HEK293 (cell line): Measurements from ENCODE around the gene BTBD9.

Source experiments
- CTCF ChIA-PET: fragments of 350-600 bp; formaldehyde crosslinking; extraction: SDS; loops from one replicate; lab custom pipeline; 2021; ENCODE audit warnings: antibody characterized with exemption; lab: Yijun Ruan, JAX
- POLR2A ChIA-PET: fragments of 300-600 bp; formaldehyde crosslinking; extraction: SDS; loops from one replicate; lab custom pipeline; 2020; ENCODE audit warnings: antibody characterized with exemption, inconsistent platforms; lab: Yijun Ruan, JAX
- H3K27ac ChIP-seq: fragments of 200-500 bp; sonication (Bioruptor generic); 2 replicates; pipeline ENCODE4 v1.5.1; 2014; ENCODE audit warnings: low read depth, low read length, control low read depth, inconsistent platforms; ENCODE audit errors: extremely low read depth
- H3K36me3 ChIP-seq, 2 experiments: fragments of 200-500 bp in 1 of 2; sonication (Bioruptor generic) in 1 of 2; 1 replicate in 1 of 2; 2 replicates in 1 of 2; pipeline ENCODE4 v1.5.1; 2014 to 2017; ENCODE audit warnings: inconsistent platforms in 2 of 2, low read length in 2 of 2; ENCODE audit not compliant: control insufficient read depth in 2 of 2, insufficient read depth in 1 of 2
- H3K4me1 ChIP-seq: fragments of 200-500 bp; sonication (Bioruptor generic); 2 replicates; pipeline ENCODE4 v1.5.1; 2014; ENCODE audit warnings: mild to moderate bottlenecking, low read length, inconsistent platforms; ENCODE audit not compliant: control insufficient read depth, insufficient read depth
- H3K4me3 ChIP-seq: 2 replicates; pipeline ENCODE4 v1.5.1; 2011; ENCODE audit warnings: low read depth, mild to moderate bottlenecking, control low read depth, low read length, moderate library complexity
- H3K9me3 ChIP-seq: fragments of 200-500 bp; sonication (Bioruptor generic); 2 replicates; pipeline ENCODE4 v1.5.1; 2014; ENCODE audit warnings: low read depth, low read length, inconsistent platforms; ENCODE audit not compliant: control insufficient read depth, insufficient read depth
- MEIS1 ChIP-seq: sonication (generic); formaldehyde crosslinking; IDR thresholded peaks from 2 replicates; pipeline ENCODE4 v1.8.1; 2022; ENCODE audit warnings: missing genetic modification reagents, mild to moderate bottlenecking, borderline replicate concordance
- PRDM6 ChIP-seq: fragments of 450-650 bp; formaldehyde crosslinking; IDR thresholded peaks from 2 replicates; pipeline ENCODE4 v1.5.1; 2017; ENCODE audit warnings: missing biosample characterization, missing genetic modification characterization
- SCRT1 ChIP-seq: fragments of 450-650 bp; formaldehyde crosslinking; IDR thresholded peaks from 2 replicates; pipeline ENCODE4 v1.5.1; 2016; ENCODE audit warnings: missing biosample characterization, missing genetic modification characterization, borderline replicate concordance
- SP7 ChIP-seq: fragments of 450-650 bp; formaldehyde crosslinking; IDR thresholded peaks from 2 replicates; pipeline ENCODE4 v1.5.1; 2016; ENCODE audit warnings: missing biosample characterization, missing genetic modification characterization
- ZBTB6 ChIP-seq: fragments of 450-650 bp; formaldehyde crosslinking; IDR thresholded peaks from 2 replicates; pipeline ENCODE4 v1.5.1; 2017; ENCODE audit warnings: missing biosample characterization, missing genetic modification characterization
- ZNF16 ChIP-seq: fragments of 450-650 bp; formaldehyde crosslinking; IDR thresholded peaks from 2 replicates; pipeline ENCODE4 v1.5.1; 2016; ENCODE audit warnings: low read depth, missing biosample characterization, missing genetic modification characterization
- ZNF223 ChIP-seq: fragments of 450-650 bp; formaldehyde crosslinking; IDR thresholded peaks from 2 replicates; pipeline ENCODE4 v1.5.1; 2016; ENCODE audit warnings: missing biosample characterization, missing genetic modification characterization
- ZNF248 ChIP-seq: fragments of 450-650 bp; formaldehyde crosslinking; IDR thresholded peaks from 2 replicates; pipeline ENCODE4 v1.5.1; 2017; ENCODE audit warnings: missing biosample characterization, missing genetic modification characterization
- ZNF311 ChIP-seq: fragments of 450-650 bp; formaldehyde crosslinking; IDR thresholded peaks from 2 replicates; pipeline ENCODE4 v1.5.1; 2017; ENCODE audit warnings: missing biosample characterization, missing genetic modification characterization, borderline replicate concordance
- ZNF335 ChIP-seq: fragments of 450-650 bp; formaldehyde crosslinking; conservative IDR thresholded peaks from 2 replicates; pipeline ENCODE4 v1.5.1; 2016; ENCODE audit warnings: missing biosample characterization, missing genetic modification characterization
- ZNF423 ChIP-seq: fragments of 450-650 bp; formaldehyde crosslinking; IDR thresholded peaks from 2 replicates; pipeline ENCODE4 v1.5.1; 2016; ENCODE audit warnings: missing biosample characterization, missing genetic modification characterization
- ZNF488 ChIP-seq: fragments of 450-650 bp; formaldehyde crosslinking; IDR thresholded peaks from 2 replicates; pipeline ENCODE4 v1.5.1; 2016; ENCODE audit warnings: missing biosample characterization, missing genetic modification characterization
- ZNF561 ChIP-seq: fragments of 450-650 bp; IDR thresholded peaks from 2 replicates; pipeline ENCODE4 v1.5.1; 2018; ENCODE audit warnings: missing biosample characterization, missing genetic modification characterization, borderline replicate concordance
- ZNF585B ChIP-seq: fragments of 450-650 bp; formaldehyde crosslinking; IDR thresholded peaks from 2 replicates; pipeline ENCODE4 v1.5.1; 2016; ENCODE audit warnings: missing biosample characterization, missing genetic modification characterization
- ZNF785 ChIP-seq: fragments of 450-650 bp; formaldehyde crosslinking; IDR thresholded peaks from 2 replicates; pipeline ENCODE4 v1.5.1; 2016; ENCODE audit warnings: missing biosample characterization, missing genetic modification characterization
- ZSCAN16 ChIP-seq: fragments of 450-650 bp; formaldehyde crosslinking; IDR thresholded peaks from 2 replicates; pipeline ENCODE4 v1.5.1; 2016; ENCODE audit warnings: missing biosample characterization, missing genetic modification characterization
- ZSCAN30 ChIP-seq: fragments of 450-650 bp; IDR thresholded peaks from 2 replicates; pipeline ENCODE4 v1.5.1; 2018; ENCODE audit warnings: missing biosample characterization, mild to moderate bottlenecking, missing genetic modification characterization, moderate library complexity
- ZSCAN5A ChIP-seq: fragments of 450-650 bp; formaldehyde crosslinking; IDR thresholded peaks from 2 replicates; pipeline ENCODE4 v1.5.1; 2016; ENCODE audit warnings: missing biosample characterization, missing genetic modification characterization
- TF ChIP-seq, protein P1 (sequence below): fragments of 450-650 bp; formaldehyde crosslinking; IDR thresholded peaks from 2 replicates; pipeline ENCODE4 v1.5.1; 2016; ENCODE audit warnings: missing biosample characterization, missing genetic modification characterization
- TF ChIP-seq, protein P2 (sequence below): fragments of 450-650 bp; formaldehyde crosslinking; IDR thresholded peaks from 2 replicates; pipeline ENCODE4 v1.5.1; 2016; ENCODE audit warnings: missing biosample characterization, missing genetic modification characterization

The BTBD9 gene

DNA sequence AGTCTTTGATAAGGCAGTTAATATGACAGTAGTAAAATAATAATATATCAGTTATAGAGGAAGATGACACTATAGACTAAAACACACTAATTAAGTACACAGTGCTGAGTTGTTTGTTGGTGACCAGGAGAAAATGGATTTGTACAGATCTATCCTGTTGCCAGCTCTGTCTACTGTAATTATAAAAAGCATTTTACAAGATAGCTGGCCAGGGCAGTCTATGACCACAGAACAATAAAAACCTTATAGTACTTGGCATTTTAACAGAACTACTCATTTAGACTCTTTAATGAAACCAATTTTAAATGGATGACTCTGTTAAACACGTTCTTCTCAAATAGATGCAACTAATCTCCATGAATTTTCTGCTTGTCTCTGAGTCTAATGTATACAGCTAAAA, 367.5 kb downstream of the BTBD9 start:
- TF ChIP-seq ZNF585B (tag by site-specific recombination) (no peak), PRDM6 (tag by site-specific recombination) (0 out of 2 replicates have a peak, but pooled peaks have one; percentile 29)
- ChIA-PET POLR2A (no interaction called here), CTCF (interaction anchor here (0.9 kb wide), 1 partner anchor 222 kb away, joined by 3 read pairs; no protein-coding TSS in a partner anchor)
- H3K36me3 ChIP-seq, result no peaks in the 10 kb centered on the region
- H3K27ac ChIP-seq, result no peak overlapping the region
- H3K4me1 ChIP-seq, result peaks cover 4% of the 10 kb centered on the region; the same call in 1 of the 2 replicates
- H3K4me3 ChIP-seq, result no peak overlapping the region
- H3K9me3 ChIP-seq, result no peaks in the 10 kb centered on the region

DNA sequence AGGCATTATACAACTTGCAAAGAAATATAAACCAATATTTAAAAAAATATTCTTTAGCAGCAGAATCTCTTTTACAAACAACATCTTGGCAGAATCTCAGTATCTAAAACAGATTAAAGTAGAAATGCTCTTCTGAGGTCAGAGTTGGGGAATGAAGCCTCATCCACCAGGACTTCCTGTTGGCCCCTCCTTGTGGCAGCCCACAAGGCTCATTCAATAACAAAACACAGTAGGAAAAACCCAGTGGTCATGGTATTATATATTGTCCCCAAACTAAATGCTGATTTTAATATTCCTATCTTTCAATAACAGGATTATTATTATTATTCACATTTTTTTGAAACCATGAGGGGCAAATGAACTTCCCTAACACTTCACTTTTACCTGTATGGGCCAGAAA, 368.6 kb downstream of the BTBD9 start:
- TF ChIP-seq ZNF311 (no peak), MEIS1 (CRISPR knock-in tag) (no peak), ZBTB6 (tag by site-specific recombination) (no peak), ZNF785 (tag by site-specific recombination) (no peak), ZNF248 (no peak), SCRT1 (tag by site-specific recombination) (no peak), ZNF223 (tag by site-specific recombination) (no peak), ZNF335 (tag by site-specific recombination) (no peak), ZSCAN16 (tag by site-specific recombination) (no peak), ZNF561 (tag by site-specific recombination) (no peak), ZNF488 (tag by site-specific recombination) (no peak), ZNF423 (tag by site-specific recombination) (no peak), ZSCAN5A (tag by site-specific recombination) (no peak), ZSCAN30 (tag by site-specific recombination) (no peak), SP7 (no peak), ZNF16 (no peak)
- TF ChIP-seq, protein P1, sequence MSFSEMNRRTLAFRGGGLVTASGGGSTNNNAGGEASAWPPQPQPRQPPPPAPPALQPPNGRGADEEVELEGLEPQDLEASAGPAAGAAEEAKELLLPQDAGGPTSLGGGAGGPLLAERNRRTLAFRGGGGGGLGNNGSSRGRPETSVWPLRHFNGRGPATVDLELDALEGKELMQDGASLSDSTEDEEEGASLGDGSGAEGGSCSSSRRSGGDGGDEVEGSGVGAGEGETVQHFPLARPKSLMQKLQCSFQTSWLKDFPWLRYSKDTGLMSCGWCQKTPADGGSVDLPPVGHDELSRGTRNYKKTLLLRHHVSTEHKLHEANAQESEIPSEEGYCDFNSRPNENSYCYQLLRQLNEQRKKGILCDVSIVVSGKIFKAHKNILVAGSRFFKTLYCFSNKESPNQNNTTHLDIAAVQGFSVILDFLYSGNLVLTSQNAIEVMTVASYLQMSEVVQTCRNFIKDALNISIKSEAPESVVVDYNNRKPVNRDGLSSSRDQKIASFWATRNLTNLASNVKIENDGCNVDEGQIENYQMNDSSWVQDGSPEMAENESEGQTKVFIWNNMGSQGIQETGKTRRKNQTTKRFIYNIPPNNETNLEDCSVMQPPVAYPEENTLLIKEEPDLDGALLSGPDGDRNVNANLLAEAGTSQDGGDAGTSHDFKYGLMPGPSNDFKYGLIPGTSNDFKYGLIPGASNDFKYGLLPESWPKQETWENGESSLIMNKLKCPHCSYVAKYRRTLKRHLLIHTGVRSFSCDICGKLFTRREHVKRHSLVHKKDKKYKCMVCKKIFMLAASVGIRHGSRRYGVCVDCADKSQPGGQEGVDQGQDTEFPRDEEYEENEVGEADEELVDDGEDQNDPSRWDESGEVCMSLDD, result no peak
- TF ChIP-seq, protein P2, sequence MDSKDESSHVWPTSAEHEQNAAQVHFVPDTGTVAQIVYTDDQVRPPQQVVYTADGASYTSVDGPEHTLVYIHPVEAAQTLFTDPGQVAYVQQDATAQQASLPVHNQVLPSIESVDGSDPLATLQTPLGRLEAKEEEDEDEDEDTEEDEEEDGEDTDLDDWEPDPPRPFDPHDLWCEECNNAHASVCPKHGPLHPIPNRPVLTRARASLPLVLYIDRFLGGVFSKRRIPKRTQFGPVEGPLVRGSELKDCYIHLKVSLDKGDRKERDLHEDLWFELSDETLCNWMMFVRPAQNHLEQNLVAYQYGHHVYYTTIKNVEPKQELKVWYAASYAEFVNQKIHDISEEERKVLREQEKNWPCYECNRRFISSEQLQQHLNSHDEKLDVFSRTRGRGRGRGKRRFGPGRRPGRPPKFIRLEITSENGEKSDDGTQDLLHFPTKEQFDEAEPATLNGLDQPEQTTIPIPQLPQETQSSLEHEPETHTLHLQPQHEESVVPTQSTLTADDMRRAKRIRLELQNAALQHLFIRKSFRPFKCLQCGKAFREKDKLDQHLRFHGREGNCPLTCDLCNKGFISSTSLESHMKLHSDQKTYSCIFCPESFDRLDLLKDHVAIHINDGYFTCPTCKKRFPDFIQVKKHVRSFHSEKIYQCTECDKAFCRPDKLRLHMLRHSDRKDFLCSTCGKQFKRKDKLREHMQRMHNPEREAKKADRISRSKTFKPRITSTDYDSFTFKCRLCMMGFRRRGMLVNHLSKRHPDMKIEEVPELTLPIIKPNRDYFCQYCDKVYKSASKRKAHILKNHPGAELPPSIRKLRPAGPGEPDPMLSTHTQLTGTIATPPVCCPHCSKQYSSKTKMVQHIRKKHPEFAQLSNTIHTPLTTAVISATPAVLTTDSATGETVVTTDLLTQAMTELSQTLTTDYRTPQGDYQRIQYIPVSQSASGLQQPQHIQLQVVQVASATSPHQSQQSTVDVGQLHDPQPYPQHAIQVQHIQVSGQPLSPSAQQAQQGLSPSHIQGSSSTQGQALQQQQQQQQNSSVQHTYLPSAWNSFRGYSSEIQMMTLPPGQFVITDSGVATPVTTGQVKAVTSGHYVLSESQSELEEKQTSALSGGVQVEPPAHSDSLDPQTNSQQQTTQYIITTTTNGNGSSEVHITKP (tag by site-specific recombination), result no peak
- no peaks in the 10 kb centered on the region for H3K36me3 ChIP-seq
- CTCF ChIA-PET, result interaction anchor here (0.7 kb wide), 1 partner anchor 1702 kb away, joined by 3 read pairs; no protein-coding TSS in a partner anchor
- peaks cover 4% of the 10 kb centered on the region; the same call in 1 of the 2 replicates for H3K4me1 ChIP-seq
- no peak overlapping the region for H3K4me3 ChIP-seq
- no peak overlapping the region for H3K27ac ChIP-seq
- POLR2A ChIA-PET, result no interaction called here
- H3K9me3 ChIP-seq, result no peaks in the 10 kb centered on the region
